DND-41 (cell line): ENCODE measurements around the gene GIPC3.
A peak's percentile ranks its signal among the peaks of the same experiment; 100 is the strongest.

Experiments used
- ATAC-seq: fragments of 200-7000 bp; cut with Tn5 transposase; 3 replicates; pipeline ENCODE4 v1.9.1; 2021; ENCODE audit warnings: low read depth; ENCODE audit not compliant: insufficient read depth
- DNase-seq: peaks from one replicate; pipeline ENCODE4 v3.0.0-alpha.2; 2020
- H2AFZ ChIP-seq: 2 replicates; pipeline ENCODE4 v1.6.0; 2012; ENCODE audit warnings: low read depth, low read length
- H3K27ac ChIP-seq: 2 replicates; pipeline ENCODE4 v1.5.1; 2012; ENCODE audit warnings: low read length, inconsistent platforms
- H3K27me3 ChIP-seq: fragments of 200-600 bp; sonication (generic); 2 replicates; pipeline ENCODE4 v1.6.0; 2012; ENCODE audit warnings: low read length, mild to moderate bottlenecking, inconsistent platforms; ENCODE audit not compliant: insufficient read depth, poor library complexity
- H3K36me3 ChIP-seq: 2 replicates; pipeline ENCODE4 v1.5.1; 2012; ENCODE audit warnings: low read length, inconsistent platforms; ENCODE audit not compliant: insufficient read depth
- H3K4me1 ChIP-seq: 2 replicates; pipeline ENCODE4 v1.5.1; 2012; ENCODE audit warnings: mild to moderate bottlenecking, low read length; ENCODE audit not compliant: insufficient read depth
- H3K4me2 ChIP-seq: 2 replicates; pipeline ENCODE4 v1.6.0; 2012; ENCODE audit warnings: mild to moderate bottlenecking, moderate library complexity, low read length, inconsistent platforms; ENCODE audit not compliant: insufficient read depth
- H3K4me3 ChIP-seq, 2 experiments: fragments of 200-600 bp in 1 of 2; shearing (Covaris generic) in 1 of 2; 2 replicates each; pipeline ENCODE4 v1.5.1; 2012 to 2016; ENCODE audit warnings: inconsistent platforms in 2 of 2, low read length in 2 of 2, mild to moderate bottlenecking in 2 of 2, low read depth in 1 of 2, moderate library complexity in 1 of 2
- H3K79me2 ChIP-seq: 2 replicates; pipeline ENCODE4 v1.6.0; 2012; ENCODE audit warnings: low read length, inconsistent platforms; ENCODE audit not compliant: insufficient read depth
- H3K9ac ChIP-seq: 2 replicates; pipeline ENCODE4 v1.6.0; 2012; ENCODE audit warnings: low read depth, mild to moderate bottlenecking, inconsistent platforms, low read length, moderate library complexity
- H3K9me3 ChIP-seq: 2 replicates; pipeline ENCODE4 v1.5.1; 2012; ENCODE audit warnings: low read length, moderate library complexity, mild to moderate bottlenecking, inconsistent platforms; ENCODE audit not compliant: insufficient read depth, severe bottlenecking
- H4K20me1 ChIP-seq: 2 replicates; pipeline ENCODE4 v1.6.0; 2012; ENCODE audit warnings: low read length; ENCODE audit not compliant: insufficient read depth
- CTCF ChIP-seq: IDR thresholded peaks from 2 replicates; pipeline ENCODE4 v1.5.1; 2012; ENCODE audit warnings: borderline replicate concordance, low read length, moderate library complexity, mild to moderate bottlenecking; ENCODE audit not compliant: poor library complexity, severe bottlenecking; ENCODE audit errors: extremely low read depth
- EZH2 ChIP-seq: IDR thresholded peaks from 3 replicates; pipeline ENCODE4 v1.6.1; 2012; ENCODE audit warnings: borderline replicate concordance, low read depth, mild to moderate bottlenecking, moderate library complexity, low read length, inconsistent platforms; ENCODE audit not compliant: severe bottlenecking

The GIPC3 gene

GRCh38 chr19:3572855-3573161, 12.5 kb upstream of the GIPC3 start, which contains the start of gene HMG20B:
HMG20B (plus strand) TSS chr19:3572944; CDS start chr19:3573310, 366 bp downstream.
- Histone ChIP-seq H3K27ac (peak within 1 kb of the TSS; percentile 79), H3K9me3 (no peaks in the 10 kb centered on the region), H3K4me1 (peaks cover 16% of the 10 kb centered on the region), H3K4me3 (peak within 1 kb of the TSS; percentile 76 to 93), H3K79me2 (peaks cover 9% of the 10 kb centered on the region), H4K20me1 (0 out of 2 replicates have a peak, but pooled peaks cover 5% of the 10 kb centered on the region), H3K9ac (peak within 1 kb of the TSS; percentile 75), H3K36me3 (peaks cover 27% of the 10 kb centered on the region), H2AFZ (peak within 1 kb of the TSS; percentile 95), H3K27me3 (no peaks in the 10 kb centered on the region), H3K4me2 (peak within 1 kb of the TSS; percentile 95)
- TF ChIP-seq EZH2 (no peak), CTCF (no peak)
- DNase-seq (no peak), ATAC-seq (peak; percentile 3; the same call in 1 of the 3 replicates)

- Histone ChIP-seq H2AFZ (peak overlapping the region; percentile 68), H3K9me3 (no peaks in the 10 kb centered on the region), H3K79me2 (peaks cover 9% of the 10 kb centered on the region), H3K9ac (peak overlapping the region; percentile 75), H3K4me1 (peaks cover 16% of the 10 kb centered on the region), H3K27ac (peak overlapping the region; percentile 79), H3K4me3 (peak overlapping the region; percentile 76 to 93), H3K4me2 (peak overlapping the region; percentile 74), H3K36me3 (peaks cover 27% of the 10 kb centered on the region), H4K20me1 (0 out of 2 replicates have a peak, but pooled peaks cover 5% of the 10 kb centered on the region), H3K27me3 (no peaks in the 10 kb centered on the region)
- no peak for TF ChIP-seq EZH2
- DNase-seq: no peak
- ATAC-seq: peak; percentile 0; the same call in 2 of the 3 replicates
These were observed 12.0 kb upstream of the GIPC3 start for GRCh38 chr19:3573162-3573857.

- Histone ChIP-seq H3K4me2 (peak overlapping the region; percentile 74), H3K79me2 (peaks cover 9% of the 10 kb centered on the region), H3K9ac (peak overlapping the region; percentile 75; the same call in 1 of the 2 replicates), H3K27ac (no peak overlapping the region), H4K20me1 (0 out of 2 replicates have a peak, but pooled peaks cover 5% of the 10 kb centered on the region), H3K36me3 (peaks cover 27% of the 10 kb centered on the region), H3K4me3 (peak overlapping the region; percentile 76 to 93; a peak in 3 of 4 replicates), H2AFZ (no peak overlapping the region), H3K9me3 (no peaks in the 10 kb centered on the region), H3K4me1 (peaks cover 16% of the 10 kb centered on the region), H3K27me3 (no peaks in the 10 kb centered on the region)
- DNase-seq: peak; percentile 95
- TF ChIP-seq CTCF (no peak), EZH2 (no peak)
- ATAC-seq: peak; percentile 17
These were observed 11.2 kb upstream of the GIPC3 start for GRCh38 chr19:3573858-3574637.

- 0 out of 2 replicates have a peak, but pooled peaks cover 5% of the 10 kb centered on the region for H4K20me1 ChIP-seq
- no peak for DNase-seq
- no peak overlapping the region for H3K9ac ChIP-seq
- peaks cover 27% of the 10 kb centered on the region for H3K36me3 ChIP-seq
- no peak for ATAC-seq
- no peak overlapping the region for H2AFZ ChIP-seq
- no peaks in the 10 kb centered on the region for H3K9me3 ChIP-seq
- no peak for TF ChIP-seq EZH2
- TF ChIP-seq CTCF: no peak
- H3K4me1 ChIP-seq: peaks cover 16% of the 10 kb centered on the region
- no peak overlapping the region for H3K27ac ChIP-seq
- peaks cover 9% of the 10 kb centered on the region for H3K79me2 ChIP-seq
- H3K4me2 ChIP-seq: no peak overlapping the region
- H3K27me3 ChIP-seq: no peaks in the 10 kb centered on the region
- H3K4me3 ChIP-seq: no peak overlapping the region
These were observed 10.0 kb upstream of the GIPC3 start for GRCh38 chr19:3575260-3575741.
